GM15510 (cell line): ENCODE measurements around the gene ADARB2.

Source experiments
- POLR2A ChIP-seq: IDR thresholded peaks from 3 replicates; pipeline ENCODE4 v1.6.1; 2011; ENCODE audit warnings: borderline replicate concordance; ENCODE audit not compliant: insufficient read length; ENCODE audit errors: extremely low read depth

ADARB2 gene

DNA sequence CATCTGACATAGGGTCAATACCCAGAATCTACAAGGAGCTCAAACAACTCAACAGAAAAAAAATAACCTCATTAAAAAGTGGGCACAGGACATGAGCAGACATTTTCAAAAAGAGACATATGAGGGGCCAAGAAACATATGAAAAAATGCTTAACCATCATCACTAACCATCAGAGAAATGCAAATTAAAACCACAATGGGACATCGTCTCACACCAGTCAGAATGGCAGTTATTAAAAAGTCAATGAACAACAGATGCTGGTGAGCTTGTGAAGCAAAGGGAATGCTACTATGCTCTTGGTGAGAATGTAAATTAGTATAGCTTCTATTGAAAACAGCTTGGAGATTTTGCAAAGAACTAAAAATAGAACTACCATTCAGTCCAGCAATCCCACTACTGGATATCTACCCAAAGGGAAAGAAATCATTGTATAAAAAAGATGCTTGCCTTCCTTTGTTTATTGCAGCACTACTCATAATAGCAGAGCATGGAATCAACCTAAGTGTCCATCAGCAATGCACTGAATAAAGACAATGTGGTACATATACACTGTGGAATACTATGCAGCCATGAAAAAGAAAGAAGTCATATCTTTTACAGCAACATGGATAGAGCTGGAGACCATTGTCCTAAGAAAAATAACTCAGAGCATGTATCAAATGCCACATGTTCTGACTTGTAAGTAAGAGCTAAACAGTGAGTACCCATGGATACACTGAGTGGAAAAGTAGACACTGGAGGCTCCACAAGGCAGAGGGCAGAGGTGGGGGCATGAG lies 139.8 kb downstream of the ADARB2 start:
- no peak for TF ChIP-seq POLR2A

DNA sequence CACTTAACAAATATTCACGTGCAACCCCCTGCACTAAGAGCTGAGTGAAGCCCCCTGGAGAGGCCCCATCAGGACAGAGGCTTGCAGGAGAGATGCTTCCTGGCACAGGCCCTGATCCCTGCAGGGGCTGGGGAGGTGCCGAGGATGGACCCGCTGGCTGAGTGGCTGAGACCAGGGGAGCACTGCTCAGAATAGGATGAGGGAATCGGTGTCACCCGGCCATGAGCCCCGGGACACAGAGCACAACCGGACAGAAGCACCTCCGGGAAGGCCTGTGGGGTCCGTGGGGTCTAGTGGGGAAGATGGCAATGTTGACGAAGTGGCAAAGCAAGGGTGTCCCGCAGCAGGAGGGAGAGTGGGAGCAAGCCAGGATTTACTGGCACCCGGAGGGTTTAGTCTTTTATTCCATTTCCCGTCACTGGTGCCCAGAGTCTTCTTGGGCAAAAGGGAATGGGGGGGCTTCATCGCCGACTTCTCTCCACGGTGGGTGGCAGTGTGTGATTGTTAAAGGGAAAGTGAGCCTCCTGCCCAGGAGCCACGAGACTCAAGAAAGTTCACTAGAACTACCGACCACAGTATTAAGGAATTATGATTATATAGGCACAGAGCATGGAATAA lies 140.7 kb downstream of the ADARB2 start:
- no peak for TF ChIP-seq POLR2A

DNA sequence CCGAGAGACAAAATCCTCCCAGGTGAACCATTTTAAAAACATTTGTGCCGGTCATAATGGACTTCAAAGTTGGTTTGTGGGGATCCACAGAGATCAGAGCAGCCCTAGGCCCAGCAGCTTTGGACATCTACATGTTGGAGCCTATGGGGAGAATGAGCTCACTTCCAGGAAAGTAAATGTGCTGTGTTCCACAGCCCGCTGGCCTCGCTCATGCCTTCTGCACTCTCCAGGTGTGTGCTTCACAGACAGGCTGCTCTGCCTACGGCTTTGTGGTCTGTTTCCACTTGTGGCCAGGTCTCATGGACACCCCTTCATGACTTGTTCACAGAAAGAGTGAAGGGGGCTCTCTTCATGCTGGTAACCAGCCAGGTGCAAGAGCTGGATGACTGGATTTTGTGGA lies 141.6 kb downstream of the ADARB2 start:
- TF ChIP-seq POLR2A = no peak

DNA sequence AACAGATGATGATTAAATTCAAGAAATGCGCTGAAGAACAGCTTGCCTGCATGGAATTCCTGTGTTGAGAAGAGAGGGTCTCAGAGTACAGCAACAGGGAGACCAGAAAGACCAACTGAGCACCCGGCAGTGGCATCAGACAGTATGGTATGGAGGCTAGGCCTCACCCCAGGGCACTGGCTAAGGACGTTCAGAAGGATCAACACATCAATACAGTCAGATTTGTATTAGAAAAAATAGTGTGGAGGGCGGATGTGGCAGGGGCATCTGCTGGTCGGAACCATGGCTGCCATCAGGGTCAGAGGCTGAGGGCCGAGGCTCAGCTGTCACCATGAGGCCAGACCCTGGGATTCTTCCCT lies 142.1 kb downstream of the ADARB2 start:
- no peak for TF ChIP-seq POLR2A

DNA sequence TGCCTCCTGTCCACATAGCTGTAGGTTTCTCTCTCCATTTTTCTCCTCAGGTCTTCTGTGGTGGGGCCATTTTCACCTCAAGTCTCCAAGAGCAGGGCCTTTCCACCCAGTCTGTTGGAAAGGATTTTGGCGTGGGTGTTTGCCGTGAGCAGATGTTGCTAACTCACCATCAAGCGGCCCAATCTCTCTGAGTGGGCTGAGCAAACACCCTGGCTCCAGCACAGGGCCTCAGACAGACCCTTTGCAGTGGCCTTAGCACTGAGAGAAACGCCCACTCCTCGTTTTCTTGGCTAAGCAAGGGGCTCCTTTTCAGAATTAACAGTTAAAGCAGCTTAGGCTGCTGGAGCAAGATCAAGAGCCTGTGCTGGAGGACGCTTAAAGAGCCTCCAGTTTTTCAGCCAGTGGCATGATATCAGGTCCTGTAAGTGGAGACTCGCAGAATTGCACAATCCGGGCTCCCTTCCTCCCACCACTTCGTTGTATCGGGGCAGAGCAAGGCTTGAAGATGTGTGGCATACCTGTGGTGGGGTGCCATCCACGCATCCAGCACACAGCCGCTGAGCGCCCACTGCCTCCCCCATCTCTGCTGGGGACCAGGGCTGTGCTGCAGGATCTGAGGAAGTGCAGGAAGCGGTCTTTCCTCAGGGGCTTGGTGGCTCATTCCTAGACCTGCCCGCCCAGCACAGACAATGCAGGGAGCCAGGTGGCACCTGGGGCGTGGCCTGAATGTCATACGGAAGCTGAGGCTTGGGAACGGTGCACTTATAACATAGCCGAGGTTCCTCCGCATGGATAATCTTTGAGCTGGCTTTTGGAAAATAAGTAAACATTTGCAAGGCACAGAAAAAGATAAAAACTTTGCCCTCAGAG lies 142.7 kb downstream of the ADARB2 start:
- no peak for TF ChIP-seq POLR2A

DNA sequence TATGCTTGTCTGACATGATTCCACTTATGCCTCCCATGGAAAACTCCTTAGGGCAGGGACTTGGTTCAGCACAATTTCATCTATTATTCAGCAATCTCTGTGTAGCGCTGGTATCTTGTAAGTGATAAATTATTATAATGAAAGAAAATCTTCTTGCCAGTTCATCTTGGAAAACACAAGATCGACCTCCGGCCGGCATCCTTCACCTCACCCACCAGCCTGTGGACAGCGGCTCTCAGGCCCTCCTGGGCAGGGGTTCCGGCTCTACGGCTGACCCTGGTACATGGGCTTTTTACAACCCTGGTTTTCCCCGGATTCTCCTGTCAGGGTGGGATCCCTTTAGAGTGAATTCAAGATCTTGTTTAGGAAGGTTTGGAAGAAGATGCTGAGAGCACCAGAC lies 145.6 kb downstream of the ADARB2 start:
- TF ChIP-seq POLR2A = no peak

DNA sequence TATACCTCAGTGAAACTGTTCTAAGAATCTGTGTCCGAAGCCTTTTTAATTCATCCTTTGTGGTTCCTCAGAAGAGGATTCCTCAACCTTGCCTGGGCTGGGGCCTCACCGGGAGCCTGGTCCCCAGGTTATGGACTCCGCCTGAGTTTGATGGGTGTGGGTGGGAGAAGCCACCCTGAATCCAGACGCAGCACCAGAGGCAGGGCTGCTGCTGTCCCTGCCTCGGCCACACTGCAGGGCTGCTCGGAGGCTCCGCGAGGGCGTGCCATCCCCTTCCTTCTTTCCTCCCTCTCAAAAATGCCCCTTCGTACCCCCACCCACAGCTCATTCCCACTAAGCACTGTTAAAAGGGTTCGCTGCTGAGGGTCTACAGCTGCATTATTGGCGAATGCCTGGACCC lies 146.3 kb downstream of the ADARB2 start:
- TF ChIP-seq POLR2A = no peak

DNA sequence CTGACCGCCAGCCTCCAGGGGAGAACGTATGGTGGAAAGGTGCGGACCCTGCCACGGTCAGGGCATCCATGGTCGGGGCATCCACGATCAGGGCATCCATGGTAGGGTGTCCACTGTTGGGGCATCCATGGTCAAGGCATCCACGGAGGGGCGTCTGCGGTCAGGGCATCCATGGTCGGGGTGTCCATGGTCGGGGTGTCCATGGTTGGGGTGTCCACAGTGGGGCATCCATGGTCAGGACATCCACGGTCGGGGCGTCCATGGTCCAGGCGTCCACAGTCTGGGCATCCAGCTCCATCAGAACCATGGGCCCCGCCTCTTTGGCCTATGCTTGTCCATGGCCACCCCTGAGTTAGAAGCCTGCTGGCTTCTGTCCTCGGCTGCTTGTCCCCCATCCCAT lies 148.1 kb downstream of the ADARB2 start:
- TF ChIP-seq POLR2A = no peak

DNA sequence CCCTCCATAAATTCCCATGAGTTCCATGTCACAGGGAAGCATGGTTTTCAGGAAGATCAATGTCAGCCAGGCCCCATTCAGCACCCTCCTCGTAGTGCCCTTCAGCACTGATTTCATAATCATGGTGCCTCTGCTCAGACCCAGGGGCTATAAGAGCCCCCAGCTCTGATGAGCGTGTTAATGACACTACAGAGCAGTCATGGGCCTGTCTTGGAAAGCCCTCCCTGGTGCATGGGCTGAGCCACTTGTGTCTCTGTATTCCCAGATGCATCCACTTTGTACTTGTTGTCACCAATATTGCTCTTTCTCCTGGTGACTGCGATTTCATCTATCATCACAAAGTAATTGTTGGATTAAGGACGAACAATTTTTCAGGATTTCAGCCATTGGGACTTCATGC lies 154.6 kb downstream of the ADARB2 start:
- TF ChIP-seq POLR2A = no peak

DNA sequence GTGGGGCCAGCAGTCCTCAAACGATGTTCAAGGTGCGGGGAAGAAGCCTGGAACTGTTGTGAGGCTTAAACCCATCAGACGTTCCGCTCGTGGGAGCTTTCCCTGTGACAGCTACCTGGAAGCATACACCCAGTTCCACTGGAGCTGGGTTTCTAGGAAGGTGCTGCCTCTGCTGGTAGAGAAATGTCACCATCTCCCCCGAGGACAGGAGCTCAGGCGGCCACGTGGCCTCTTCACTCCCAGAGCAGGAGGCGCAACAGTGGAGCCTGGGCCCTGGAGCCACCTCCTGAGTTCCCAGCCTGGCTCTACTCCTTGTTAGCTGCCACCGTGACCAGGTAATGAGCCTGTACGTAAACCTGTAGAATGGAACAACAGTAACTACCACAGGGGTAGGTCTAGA lies 156.1 kb downstream of the ADARB2 start:
- TF ChIP-seq POLR2A = no peak

DNA sequence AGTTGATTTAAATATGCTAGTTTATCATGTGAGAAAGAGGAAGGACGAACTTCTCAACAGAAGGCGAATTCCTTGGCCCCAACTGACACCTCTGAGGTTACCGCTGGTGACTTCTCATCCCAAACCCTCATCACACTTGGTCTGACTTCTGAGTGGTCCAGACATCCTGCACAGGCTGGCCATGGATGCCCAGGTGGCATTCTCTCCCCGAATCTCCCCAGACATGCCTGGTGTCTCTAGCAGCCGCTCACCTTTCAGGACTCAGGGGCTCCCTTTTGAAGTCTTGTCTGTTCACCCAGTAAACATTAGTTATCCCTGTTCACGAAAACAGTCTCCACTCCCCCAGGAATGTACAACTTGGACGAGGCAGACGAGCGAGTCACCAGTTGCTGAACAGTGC lies 157.7 kb downstream of the ADARB2 start:
- no peak for TF ChIP-seq POLR2A

DNA sequence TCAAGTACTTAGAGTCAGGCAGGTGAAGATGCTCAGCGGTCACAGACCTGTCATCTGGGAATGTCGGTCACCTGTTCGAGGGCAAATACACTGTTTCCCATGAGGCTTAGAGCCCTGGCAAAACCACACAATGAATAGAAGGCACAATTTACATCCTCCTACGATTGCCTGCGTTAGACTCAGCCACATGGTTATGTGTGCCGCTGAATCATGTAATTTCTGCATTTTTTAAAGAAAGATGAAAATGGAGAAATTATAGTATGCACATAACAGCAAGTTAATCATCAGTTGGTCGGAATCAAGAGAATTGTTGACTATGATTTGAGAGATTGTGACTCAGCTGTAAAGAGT lies 158.2 kb downstream of the ADARB2 start:
- no peak for TF ChIP-seq POLR2A

DNA sequence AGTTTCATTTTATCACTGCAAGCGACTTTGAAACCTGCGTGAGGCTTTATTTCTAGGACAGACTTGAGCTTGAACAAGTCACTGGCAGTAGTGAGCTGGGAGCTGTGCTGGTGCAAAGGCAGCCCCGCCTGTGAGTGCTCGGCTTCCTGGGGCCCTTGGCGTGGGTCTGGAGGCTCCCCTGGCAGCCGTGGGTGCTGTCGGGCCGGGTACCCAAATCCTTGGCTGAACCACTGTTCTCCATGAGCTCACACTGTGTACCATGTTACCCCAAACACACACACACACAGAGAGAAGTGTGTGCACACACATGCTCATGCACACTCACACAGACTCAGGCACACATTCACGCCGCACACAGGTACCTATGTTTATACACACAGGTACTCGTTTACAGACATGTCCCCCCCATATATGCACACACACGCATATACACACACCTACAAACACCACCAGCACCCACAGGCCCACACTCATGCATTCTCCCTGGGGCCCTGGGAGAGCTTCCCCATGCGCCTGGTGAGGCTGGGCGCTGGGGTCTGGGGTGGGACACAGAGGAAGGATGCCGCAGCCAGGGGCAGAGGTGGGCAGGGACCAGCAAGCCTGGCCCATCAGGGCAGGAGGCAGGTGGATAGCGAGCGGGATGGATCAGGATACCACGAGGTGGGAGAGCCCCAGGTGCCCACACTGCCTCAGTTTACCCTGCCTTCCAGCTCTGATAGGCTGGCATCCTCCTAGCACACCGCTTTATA lies 158.8 kb downstream of the ADARB2 start:
- TF ChIP-seq POLR2A = no peak

DNA sequence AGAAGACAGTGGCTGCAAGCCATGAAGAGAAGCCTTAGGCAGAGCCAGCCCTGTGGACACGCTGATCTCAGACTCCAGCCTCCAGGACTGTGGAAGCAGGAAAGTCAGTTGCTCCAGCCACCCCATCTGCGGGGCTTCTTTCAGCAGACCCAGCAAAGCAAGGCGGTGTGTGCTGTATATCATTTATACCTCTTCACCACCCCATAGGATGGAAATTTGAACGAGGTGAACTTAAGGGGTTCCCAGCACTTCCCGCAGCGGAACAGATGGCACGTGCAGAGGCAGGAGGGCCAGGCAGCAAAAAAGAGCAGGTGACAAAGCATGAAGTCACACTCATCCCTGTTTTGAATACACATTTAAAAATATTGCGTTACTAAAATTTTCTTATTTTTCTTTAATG lies 159.4 kb downstream of the ADARB2 start:
- no peak for TF ChIP-seq POLR2A

DNA sequence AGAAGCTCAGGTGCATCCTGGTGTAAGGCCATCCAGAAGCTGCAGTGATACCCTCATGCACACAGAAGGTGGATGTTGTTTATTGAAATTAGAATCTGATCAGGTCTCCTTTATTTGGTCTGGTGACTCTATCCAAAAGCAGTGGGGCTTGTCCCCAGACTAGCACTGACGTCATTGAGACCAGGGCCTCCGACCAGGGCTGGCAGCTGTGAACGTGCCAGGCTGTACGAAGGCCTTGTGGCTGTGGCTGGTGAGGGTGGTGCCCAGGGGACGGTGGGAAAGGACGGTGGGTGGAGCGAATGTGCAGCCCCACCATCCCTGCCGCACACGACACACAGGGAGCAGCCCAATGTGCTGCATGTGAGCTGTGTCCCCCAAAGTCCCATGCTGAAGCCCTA lies 160.0 kb downstream of the ADARB2 start:
- TF ChIP-seq POLR2A = no peak
